NCI-H146 (cell line): ENCODE data around the gene GPR173.

ENCODE experiments used
- DNase-seq: peaks from one replicate; lab custom pipeline; 2025; lab: John Stamatoyannopoulos, UW

The GPR173 gene

DNA sequence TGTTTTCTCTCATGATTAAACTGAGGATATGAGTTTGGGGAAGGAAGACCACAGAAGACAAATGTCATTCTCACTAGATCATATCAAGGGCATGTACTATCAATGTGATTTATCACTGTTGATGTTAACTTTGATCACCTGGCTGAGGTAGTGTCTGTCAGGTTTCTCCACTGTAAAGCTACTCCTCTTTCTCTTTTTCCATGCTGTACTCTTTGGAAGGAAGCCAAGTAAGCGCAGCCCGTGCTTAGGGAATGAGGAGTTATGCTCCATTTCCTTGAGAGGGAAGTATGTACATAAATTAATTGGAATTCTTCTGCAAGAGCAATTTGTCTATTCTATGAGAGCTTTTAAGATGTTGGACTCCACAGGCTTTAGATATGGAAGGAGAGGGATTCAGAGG is 41.3 kb downstream of the GPR173 start:
- no peak for DNase-seq

- no peak for DNase-seq
Observed at GRCh38 chrX:53091354-53091753, 42.8 kb downstream of the GPR173 start.

- DNase-seq, result peak; percentile 80
Observed at GRCh38 chrX:53093177-53093655, 44.6 kb downstream of the GPR173 start.

- DNase-seq, result peak; percentile 97
Observed at GRCh38 chrX:53093748-53094581, 45.4 kb downstream of the GPR173 start, which contains the start of gene KANTR. KANTR (plus strand) TSS chrX:53094142; CDS start chrX:53124273, 30,131 bp downstream.

GRCh38 chrX:53094582-53094905 is 46.0 kb downstream of the GPR173 start:
- DNase-seq, result no peak

DNA sequence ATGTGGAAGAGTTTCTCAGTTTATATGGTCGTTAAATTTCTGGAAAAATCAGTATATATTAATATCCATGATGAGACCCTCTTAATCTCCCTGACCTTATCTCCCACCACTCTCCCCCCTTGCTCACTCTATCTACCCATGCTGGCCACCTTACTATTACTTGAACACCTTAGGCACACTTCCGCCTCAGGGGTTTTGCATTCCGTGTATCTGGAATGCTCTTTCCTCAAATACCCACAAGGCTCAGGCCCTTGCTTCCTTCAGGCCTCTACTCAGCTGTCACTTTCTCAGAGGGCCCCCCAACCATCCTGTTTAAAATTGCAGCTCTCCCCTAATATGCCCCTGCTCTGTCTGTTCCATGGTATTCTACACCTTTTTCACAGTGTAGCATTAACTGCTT is 47.2 kb downstream of the GPR173 start:
- DNase-seq, result no peak

- DNase-seq, result no peak
Observed at GRCh38 chrX:53114864-53115549, 66.4 kb downstream of the GPR173 start.

DNA sequence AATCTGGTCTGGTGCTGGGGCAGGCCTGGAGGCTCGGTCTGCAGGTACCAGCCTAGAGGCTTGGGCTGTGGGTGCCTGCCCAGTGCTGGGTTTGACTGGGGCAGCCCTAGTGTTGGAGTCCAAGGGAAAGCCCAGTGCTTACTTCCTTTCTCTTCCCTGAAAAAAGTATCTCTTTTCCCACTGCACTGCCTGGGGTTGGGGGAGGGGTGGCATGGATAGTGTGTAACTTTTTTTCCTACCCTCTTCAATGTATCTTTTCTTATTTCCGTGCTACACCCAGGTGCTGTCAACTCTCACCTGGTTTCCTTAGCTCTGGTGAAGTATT is 66.9 kb downstream of the GPR173 start:
- no peak for DNase-seq

DNA sequence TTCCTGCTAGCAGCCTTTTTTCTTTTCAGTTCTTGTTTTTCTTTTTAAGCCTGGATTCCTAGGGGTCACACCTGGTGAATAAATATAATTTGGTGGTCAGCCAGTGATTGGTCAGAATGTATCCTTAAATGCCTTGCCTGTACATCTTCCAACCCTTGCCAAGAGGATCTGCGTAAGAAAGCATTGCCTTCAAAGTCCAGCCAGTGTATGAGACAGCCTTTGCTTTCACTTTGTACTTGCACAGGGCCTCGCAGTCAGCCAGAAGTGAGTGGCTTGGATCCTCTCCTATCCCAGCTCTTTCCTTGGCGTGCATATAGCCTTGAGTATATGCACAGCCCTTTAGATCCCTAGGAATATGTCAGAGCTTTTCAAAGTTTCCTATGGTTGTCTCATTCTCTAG is 67.5 kb downstream of the GPR173 start:
- DNase-seq, result no peak

DNA sequence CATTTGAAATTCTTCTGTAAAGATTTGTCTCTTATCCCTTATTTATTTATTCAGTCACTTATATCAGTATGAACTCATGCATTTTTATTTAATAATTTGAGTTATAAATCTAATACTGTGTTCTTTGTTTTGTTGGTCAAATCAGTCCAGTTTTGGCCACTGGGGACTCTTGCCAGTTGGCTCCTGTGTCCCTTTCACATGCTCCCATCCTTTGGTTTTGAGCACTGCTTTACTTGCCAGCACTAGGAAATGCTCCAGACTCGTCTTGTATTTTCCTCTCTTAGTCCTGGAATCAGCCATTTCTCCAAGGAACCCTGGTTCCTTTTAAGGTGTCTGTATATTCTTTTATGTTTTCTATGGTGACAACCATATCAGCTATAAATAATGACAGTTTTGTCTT is 73.4 kb downstream of the GPR173 start:
- no peak for DNase-seq

GRCh38 chrX:53125506-53125905 is 76.9 kb downstream of the GPR173 start:
- DNase-seq, result no peak

DNA sequence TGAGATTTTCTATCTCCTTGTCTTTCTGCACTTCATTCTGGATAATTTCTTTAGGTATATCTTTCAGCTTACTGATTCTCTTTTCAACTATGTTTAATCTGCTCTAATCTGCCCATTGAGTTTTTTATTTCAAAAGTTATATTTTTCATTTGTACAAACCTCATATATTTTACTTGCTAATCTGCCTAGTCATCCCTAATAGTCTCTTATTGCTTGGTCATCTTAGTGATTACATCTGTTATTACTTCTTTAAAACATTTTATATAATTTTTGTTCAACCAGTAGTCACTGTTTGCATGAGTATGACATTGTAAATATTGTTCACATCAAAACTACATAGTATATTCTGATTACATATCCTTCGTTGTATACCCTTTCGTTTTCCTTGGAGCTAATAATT is 77.8 kb downstream of the GPR173 start:
- DNase-seq, result no peak

- DNase-seq, result no peak
Observed at GRCh38 chrX:53128097-53128749, 79.6 kb downstream of the GPR173 start.
